H9 (cell line): Measurements from ENCODE around the gene COG3. TPM values are rescaled to one million over a fixed set of nuclear protein-coding genes. Genes with fewer than 3 reads are reported as not detected.

Experiments
- DNase-seq: peaks from one replicate; pipeline ENCODE4 v3.0.0-alpha.2; 2017
- H2AFZ ChIP-seq: one replicate; pipeline ENCODE4 v1.6.1; 2013; ENCODE audit warnings: mild to moderate bottlenecking, low read length, control low read depth, moderate library complexity
- H2AK5ac ChIP-seq: 2 replicates; pipeline ENCODE4 v1.6.1; 2013; ENCODE audit warnings: low read length, control low read depth, mixed read lengths; ENCODE audit not compliant: insufficient read length
- H2BK120ac ChIP-seq: one replicate; pipeline ENCODE4 v1.6.1; 2013; ENCODE audit warnings: low read depth, mild to moderate bottlenecking, low read length, control low read depth, inconsistent platforms; ENCODE audit not compliant: poor library complexity, severe bottlenecking
- H2BK12ac ChIP-seq: 2 replicates; pipeline ENCODE4 v1.6.1; 2013; ENCODE audit warnings: low read length, control low read depth, mixed read lengths, low read depth; ENCODE audit not compliant: insufficient read length
- H2BK15ac ChIP-seq: 2 replicates; pipeline ENCODE4 v1.6.1; 2013; ENCODE audit warnings: low read depth, low read length, control low read depth
- H2BK20ac ChIP-seq: one replicate; pipeline ENCODE4 v1.6.1; 2013; ENCODE audit warnings: low read depth, mild to moderate bottlenecking, low read length, control low read depth, inconsistent platforms; ENCODE audit not compliant: poor library complexity, severe bottlenecking
- H2BK5ac ChIP-seq: 2 replicates; pipeline ENCODE4 v1.6.1; 2013; ENCODE audit warnings: low read length, control low read depth, mixed read lengths; ENCODE audit not compliant: insufficient read length
- H3K14ac ChIP-seq: 2 replicates; pipeline ENCODE4 v1.6.1; 2013; ENCODE audit warnings: low read length, control low read depth; ENCODE audit not compliant: insufficient read depth
- H3K18ac ChIP-seq: 2 replicates; pipeline ENCODE4 v1.6.1; 2013; ENCODE audit warnings: low read depth, mild to moderate bottlenecking, mixed read lengths, low read length, control low read depth; ENCODE audit not compliant: insufficient read length
- H3K23ac ChIP-seq: 2 replicates; pipeline ENCODE4 v1.6.1; 2013; ENCODE audit warnings: low read length, control low read depth, mixed read lengths, low read depth; ENCODE audit not compliant: insufficient read length
- H3K23me2 ChIP-seq: 2 replicates; pipeline ENCODE4 v1.6.1; 2013; ENCODE audit warnings: low read depth, mild to moderate bottlenecking, mixed read lengths, low read length, control low read depth; ENCODE audit not compliant: insufficient read length, poor library complexity, severe bottlenecking
- H3K27ac ChIP-seq: 2 replicates; pipeline ENCODE4 v1.5.1; 2013; ENCODE audit warnings: low read length, control low read depth, mixed read lengths, low read depth; ENCODE audit not compliant: insufficient read length
- H3K27me3 ChIP-seq: 2 replicates; pipeline ENCODE4 v1.6.1; 2013; ENCODE audit warnings: low read length, control low read depth, inconsistent platforms; ENCODE audit not compliant: insufficient read depth
- H3K4ac ChIP-seq: 2 replicates; pipeline ENCODE4 v1.6.1; 2013; ENCODE audit warnings: low read depth, mild to moderate bottlenecking, control low read depth, inconsistent platforms, low read length, moderate library complexity
- H3K4me1 ChIP-seq: 2 replicates; pipeline ENCODE4 v1.6.1; 2013; ENCODE audit warnings: low read length, control low read depth, inconsistent platforms; ENCODE audit not compliant: insufficient read depth
- H3K4me2 ChIP-seq: 2 replicates; pipeline ENCODE4 v1.6.1; 2013; ENCODE audit warnings: low read length, control low read depth, mixed read lengths; ENCODE audit not compliant: insufficient read length, insufficient read depth
- H3K56ac ChIP-seq: 2 replicates; pipeline ENCODE4 v1.6.1; 2013; ENCODE audit warnings: low read depth, mild to moderate bottlenecking, mixed read lengths, low read length, control low read depth; ENCODE audit not compliant: insufficient read length
- H3K79me1 ChIP-seq: 2 replicates; pipeline ENCODE4 v1.6.1; 2013; ENCODE audit warnings: low read depth, mild to moderate bottlenecking, moderate library complexity, low read length, control low read depth, inconsistent platforms; ENCODE audit not compliant: insufficient read depth, poor library complexity, severe bottlenecking
- H3K79me2 ChIP-seq: 2 replicates; pipeline ENCODE4 v1.6.1; 2013; ENCODE audit warnings: low read length, control low read depth, inconsistent platforms; ENCODE audit not compliant: insufficient read depth
- H3K9ac ChIP-seq: 2 replicates; pipeline ENCODE4 v1.6.1; 2013; ENCODE audit warnings: low read length, control low read depth, mixed read lengths; ENCODE audit not compliant: insufficient read length; ENCODE audit errors: extremely low read depth
- H3K9me3 ChIP-seq: one replicate; pipeline ENCODE4 v1.6.1; 2013; ENCODE audit warnings: low read depth, low read length, inconsistent platforms; ENCODE audit not compliant: control insufficient read depth
- H3T11ph ChIP-seq: one replicate; pipeline ENCODE4 v1.6.1; 2013; ENCODE audit warnings: mild to moderate bottlenecking, low read length, control low read depth, inconsistent platforms
- H4K20me1 ChIP-seq: one replicate; pipeline ENCODE4 v1.6.1; 2013; ENCODE audit not compliant: control insufficient read depth, insufficient read length, insufficient read depth
- H4K5ac ChIP-seq: 2 replicates; pipeline ENCODE4 v1.6.1; 2013; ENCODE audit warnings: low read depth, mild to moderate bottlenecking, mixed read lengths, low read length, control low read depth; ENCODE audit not compliant: insufficient read length
- H4K8ac ChIP-seq: replicated peaks from 2 replicates; pipeline ENCODE4 v1.6.1; 2013; ENCODE audit warnings: low read length, control low read depth, mixed read lengths, low read depth; ENCODE audit not compliant: insufficient read length
- H4K91ac ChIP-seq: 2 replicates; pipeline ENCODE4 v1.6.1; 2013; ENCODE audit warnings: low read depth, mild to moderate bottlenecking, moderate library complexity, mixed read lengths, low read length, control low read depth; ENCODE audit not compliant: insufficient read length
- H3K27ac Mint-ChIP-seq, 3 experiments: 2 replicates in 2 of 3; 3 replicates in 1 of 3; pipeline ENCODE4 v1.8.0; 2020 to 2021; ENCODE audit warnings: mixed read lengths in 3 of 3, mild to moderate bottlenecking in 1 of 3, moderate library complexity in 1 of 3
- H3K27me3 Mint-ChIP-seq: 2 replicates; pipeline ENCODE4 v1.8.0; 2021; ENCODE audit warnings: low read depth, mild to moderate bottlenecking, moderate library complexity, mixed read lengths
- H3K36me3 Mint-ChIP-seq, 3 experiments: 2 replicates in 2 of 3; 3 replicates in 1 of 3; pipeline ENCODE4 v1.8.0; 2020 to 2021; ENCODE audit warnings: low read depth in 3 of 3, mixed read lengths in 3 of 3; ENCODE audit not compliant: insufficient read depth in 1 of 3
- H3K4me1 Mint-ChIP-seq, 2 experiments: 2 replicates each; pipeline ENCODE4 v1.8.0; 2020; ENCODE audit warnings: mixed read lengths in 2 of 2
- H3K4me3 Mint-ChIP-seq, 2 experiments: 2 replicates in 1 of 2; 3 replicates in 1 of 2; pipeline ENCODE4 v1.8.0; 2020 to 2021; ENCODE audit warnings: mild to moderate bottlenecking in 2 of 2, mixed read lengths in 2 of 2, moderate library complexity in 1 of 2
- H3K9me3 Mint-ChIP-seq, 2 experiments: 2 replicates in 1 of 2; 3 replicates in 1 of 2; pipeline ENCODE4 v1.8.0; 2020; ENCODE audit warnings: mild to moderate bottlenecking in 2 of 2, mixed read lengths in 2 of 2, moderate library complexity in 1 of 2
- WGBS: extraction: QIAGEN DNeasy Blood & Tissue Kit; methylation state at CpG from one replicate; pipeline ENCODE4 v1.1.7; 2013; ENCODE audit warnings: missing lambda C conversion rate, low lambda C conversion rate, mixed read lengths; ENCODE audit not compliant: insufficient read length; ENCODE audit errors: extremely low coverage; 5-methylcytosine and 5-hydroxymethylcytosine counted together
- total RNA-seq: library from RNA; stranded (reverse); gene quantifications from 2 replicates; pipeline ENCODE4 v1.2.1, GENCODE V29; 2021
- TF ChIP-seq, protein P1 (sequence below): fragments of 200-600 bp; sonication (generic); conservative IDR thresholded peaks from 3 replicates; pipeline ENCODE4 v1.8.0; 2021; ENCODE audit warnings: antibody characterized with exemption, mild to moderate bottlenecking

Gene COG3
- total RNA-seq, 1 experiment from 2014 or later: 16.5 TPM

- Histone ChIP-seq H3K4me1 (no peaks in the 10 kb centered on the region), H3K56ac (no peak overlapping the region), H2BK120ac (no peak overlapping the region), H3K9me3 (no peaks in the 10 kb centered on the region), H3T11ph (no peak overlapping the region), H4K91ac (no peak overlapping the region), H2BK12ac (no peak overlapping the region), H3K23me2 (no peaks in the 10 kb centered on the region), H4K5ac (no peak overlapping the region), H3K79me1 (no peaks in the 10 kb centered on the region), H3K4ac (no peak overlapping the region), H3K27ac (no peak overlapping the region), H3K27me3 (no peaks in the 10 kb centered on the region), H2BK15ac (no peak overlapping the region), H2BK5ac (no peak overlapping the region), H3K23ac (no peak overlapping the region), H3K79me2 (no peaks in the 10 kb centered on the region), H3K4me2 (no peak overlapping the region), H2BK20ac (no peak overlapping the region), H4K20me1 (no peaks in the 10 kb centered on the region), H3K18ac (no peak overlapping the region), H2AK5ac (no peak overlapping the region), H4K8ac (no peak overlapping the region), H2AFZ (no peak overlapping the region), H3K14ac (no peak overlapping the region), H3K9ac (no peak overlapping the region)
- H3K27me3 Mint-ChIP-seq: no peaks in the 10 kb centered on the region
- no peaks in the 10 kb centered on the region for H3K9me3 Mint-ChIP-seq
- peaks cover 11 to 14% of the 10 kb centered on the region in 2 experiments for H3K4me1 Mint-ChIP-seq
- no CpG with 5 or more reads among the region's 1 CpG for WGBS
- H3K4me3 Mint-ChIP-seq: no peak overlapping the region
- no peak overlapping the region for H3K27ac Mint-ChIP-seq
- TF ChIP-seq, protein P1, sequence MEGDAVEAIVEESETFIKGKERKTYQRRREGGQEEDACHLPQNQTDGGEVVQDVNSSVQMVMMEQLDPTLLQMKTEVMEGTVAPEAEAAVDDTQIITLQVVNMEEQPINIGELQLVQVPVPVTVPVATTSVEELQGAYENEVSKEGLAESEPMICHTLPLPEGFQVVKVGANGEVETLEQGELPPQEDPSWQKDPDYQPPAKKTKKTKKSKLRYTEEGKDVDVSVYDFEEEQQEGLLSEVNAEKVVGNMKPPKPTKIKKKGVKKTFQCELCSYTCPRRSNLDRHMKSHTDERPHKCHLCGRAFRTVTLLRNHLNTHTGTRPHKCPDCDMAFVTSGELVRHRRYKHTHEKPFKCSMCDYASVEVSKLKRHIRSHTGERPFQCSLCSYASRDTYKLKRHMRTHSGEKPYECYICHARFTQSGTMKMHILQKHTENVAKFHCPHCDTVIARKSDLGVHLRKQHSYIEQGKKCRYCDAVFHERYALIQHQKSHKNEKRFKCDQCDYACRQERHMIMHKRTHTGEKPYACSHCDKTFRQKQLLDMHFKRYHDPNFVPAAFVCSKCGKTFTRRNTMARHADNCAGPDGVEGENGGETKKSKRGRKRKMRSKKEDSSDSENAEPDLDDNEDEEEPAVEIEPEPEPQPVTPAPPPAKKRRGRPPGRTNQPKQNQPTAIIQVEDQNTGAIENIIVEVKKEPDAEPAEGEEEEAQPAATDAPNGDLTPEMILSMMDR: no peak
- peaks cover 12 to 44% (median 43%) of the 10 kb centered on the region in 3 experiments; a peak in 6 of 7 replicates for H3K36me3 Mint-ChIP-seq
- DNase-seq: no peak
Observed at GRCh38 chr13:45512098-45512496, 47.4 kb downstream of the COG3 start.
